Dendritic cell treated with granulocyte-macrophage colony-stimulating factor and Interleukin-4, amounts not matched to agents 40 ng/mL and 50 ng/mL, for 4 days (primary cell): ENCODE data around the gene GPN3.
A peak's percentile ranks its signal among the peaks of the same experiment; 100 is the strongest.
"Not testable (repeated sequence)": the region's sequence is repeated elsewhere in the genome, so short reads cannot be mapped to it uniquely, and the experiment has no call there.

ENCODE experiments used
- H3K27ac Mint-ChIP-seq: one replicate; pipeline ENCODE4 v1.8.0; 2022; ENCODE audit warnings: mild to moderate bottlenecking, mixed read lengths
- H3K27me3 Mint-ChIP-seq: one replicate; pipeline ENCODE4 v1.8.0; 2022; ENCODE audit warnings: mild to moderate bottlenecking, mixed read lengths
- H3K36me3 Mint-ChIP-seq: one replicate; pipeline ENCODE4 v1.8.0; 2022; ENCODE audit warnings: low read depth, mixed read lengths
- H3K4me1 Mint-ChIP-seq: one replicate; pipeline ENCODE4 v1.8.0; 2022; ENCODE audit warnings: low read depth, mixed read lengths
- H3K4me3 Mint-ChIP-seq: one replicate; pipeline ENCODE4 v1.8.0; 2022; ENCODE audit warnings: mild to moderate bottlenecking, moderate library complexity, mixed read lengths
- H3K9me3 Mint-ChIP-seq: one replicate; pipeline ENCODE4 v1.8.0; 2022; ENCODE audit warnings: mixed read lengths
- intact Hi-C: fragments of 100-400 bp; cut with micrococcal nuclease; formaldehyde crosslinking; loops from one replicate; pipeline ENCODE4 v1.15.0; 2022

GPN3 gene

DNA sequence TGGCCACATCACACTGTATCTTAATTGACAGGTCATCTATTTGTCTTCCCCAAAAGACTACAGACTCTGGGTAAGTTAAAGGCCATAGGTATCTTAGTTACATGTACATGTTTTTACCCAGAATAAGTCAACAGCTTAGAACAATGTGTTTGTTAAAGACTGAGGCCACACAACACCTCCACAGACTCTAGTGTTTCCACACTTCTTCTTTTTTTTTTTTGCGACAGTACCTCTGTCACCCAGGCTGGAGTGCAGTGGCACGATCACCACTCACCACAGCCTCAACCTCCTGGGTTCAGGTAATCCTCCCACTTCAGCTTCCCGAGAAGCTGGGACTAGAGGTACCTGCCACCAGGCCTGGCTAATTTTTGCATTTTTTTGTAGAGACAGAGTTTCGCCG is 1.3 kb downstream of the GPN3 start:
- H3K36me3 Mint-ChIP-seq: peaks cover 46% of the 10 kb centered on the region
- H3K4me1 Mint-ChIP-seq: peaks cover 33% of the 10 kb centered on the region
- H3K27me3 Mint-ChIP-seq: no peaks in the 10 kb centered on the region
- no peaks in the 10 kb centered on the region for H3K9me3 Mint-ChIP-seq
- H3K27ac Mint-ChIP-seq: no peak overlapping the region
- intact Hi-C loops: loop anchor here (5.0 to 10.0 kb wide), 3 partner anchors 36 to 218 kb away; partner anchors contain the start of genes HVCN1, RAD9B and VPS29
- H3K4me3 Mint-ChIP-seq: peak overlapping the region; percentile 10

DNA sequence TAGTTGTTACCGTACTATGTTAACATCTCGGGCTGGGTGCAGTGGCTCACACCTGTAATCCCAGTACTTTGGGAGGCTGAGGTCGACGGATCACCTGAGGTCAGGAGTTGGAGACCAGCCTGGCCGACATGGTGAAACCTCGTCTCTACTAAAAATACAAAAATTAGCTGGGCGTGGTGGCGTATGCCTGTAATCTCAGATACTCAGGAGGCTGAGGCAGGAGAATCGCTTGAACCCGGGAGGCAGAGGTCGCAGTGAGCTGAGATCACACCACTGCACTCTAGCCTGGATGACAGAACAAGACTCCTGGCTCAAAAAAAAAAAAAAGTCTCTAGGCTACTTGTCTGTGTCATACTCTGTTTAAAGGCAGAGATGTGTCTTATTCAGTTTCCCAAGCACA is 2.3 kb downstream of the GPN3 start:
- H3K27ac Mint-ChIP-seq, H3K27me3 Mint-ChIP-seq, H3K9me3 Mint-ChIP-seq, H3K4me3 Mint-ChIP-seq: not testable (repeated sequence)
- H3K36me3 Mint-ChIP-seq: peaks cover 56% of the 10 kb centered on the region
- peaks cover 33% of the 10 kb centered on the region for H3K4me1 Mint-ChIP-seq
- intact Hi-C loops: loop anchor here (5.0 to 10.0 kb wide), 3 partner anchors 37 to 219 kb away; partner anchors contain the start of genes HVCN1, RAD9B and VPS29

DNA sequence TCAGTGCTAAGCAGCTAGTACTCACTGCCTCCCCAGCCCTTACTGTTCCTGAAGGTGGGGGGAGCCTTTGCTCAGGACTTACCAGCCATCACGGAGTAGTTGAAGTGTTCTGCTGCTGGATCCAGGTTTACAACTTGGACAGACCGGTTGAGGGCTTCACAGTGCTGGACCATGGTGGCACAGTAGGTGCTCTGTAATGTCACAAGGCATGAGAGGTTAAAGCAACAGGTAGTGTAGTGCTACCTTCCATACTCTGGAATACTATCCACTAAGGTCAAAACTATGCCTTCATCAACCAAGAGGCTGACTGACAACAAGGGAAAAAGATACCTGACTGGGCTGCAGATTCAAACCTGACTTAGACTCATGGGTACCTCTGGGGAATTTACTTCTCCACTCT is 3.0 kb downstream of the GPN3 start:
- Mint-ChIP-seq H3K36me3 (peaks cover 64% of the 10 kb centered on the region), H3K27ac (no peak overlapping the region), H3K27me3 (no peaks in the 10 kb centered on the region), H3K4me1 (peaks cover 31% of the 10 kb centered on the region), H3K4me3 (no peak overlapping the region), H3K9me3 (no peaks in the 10 kb centered on the region)
- intact Hi-C loops: loop anchor here (5.0 to 10.0 kb wide), 3 partner anchors 37 to 220 kb away; partner anchors contain the start of genes HVCN1, RAD9B and VPS29

DNA sequence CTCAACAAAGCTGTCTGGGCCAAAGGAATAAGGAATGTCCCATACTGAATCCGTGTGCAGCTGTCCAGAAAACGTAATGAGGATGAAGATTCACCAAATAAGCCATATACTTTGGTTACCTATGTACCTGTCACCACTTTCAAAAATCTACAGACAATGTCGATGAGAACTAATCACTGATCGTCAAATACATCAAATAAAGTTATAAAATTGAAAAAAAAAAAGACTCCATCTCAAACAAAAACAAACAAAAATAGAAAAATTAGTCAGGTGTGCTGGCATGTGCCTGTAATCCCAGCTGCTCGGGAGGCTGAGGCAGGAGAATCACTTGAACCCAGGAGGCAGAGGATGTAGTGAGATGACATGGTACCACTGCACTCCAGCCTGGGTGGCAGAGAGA is 6.9 kb downstream of the GPN3 start:
- peaks cover 72% of the 10 kb centered on the region for H3K36me3 Mint-ChIP-seq
- H3K27ac Mint-ChIP-seq: not testable (repeated sequence)
- intact Hi-C loops: loop anchor here (10.0 kb wide), 1 partner anchor 224 kb away; the partner anchor contains the start of gene HVCN1

DNA sequence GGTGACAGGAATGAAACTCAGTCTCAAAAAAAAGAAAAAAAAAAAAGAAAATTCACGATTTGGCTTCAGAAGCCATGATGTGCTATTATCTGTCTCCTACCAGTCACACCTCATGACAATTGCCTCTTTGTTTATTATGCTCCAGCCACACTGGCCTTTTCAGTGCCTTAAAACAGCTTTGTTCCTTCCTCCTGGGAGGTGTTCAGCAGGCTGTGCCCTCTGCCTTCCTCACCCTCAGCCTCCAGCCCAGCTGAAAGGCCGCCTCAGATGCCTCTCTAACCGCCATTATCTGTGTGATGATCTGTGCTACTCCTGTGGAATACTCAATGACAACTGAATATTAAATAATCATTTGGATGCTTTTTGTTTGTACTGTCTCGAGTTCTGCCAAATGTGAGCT is 9.3 kb downstream of the GPN3 start:
- peaks cover 55% of the 10 kb centered on the region for H3K36me3 Mint-ChIP-seq
- H3K4me3 Mint-ChIP-seq: no peak overlapping the region
- H3K27me3 Mint-ChIP-seq: no peaks in the 10 kb centered on the region
- H3K9me3 Mint-ChIP-seq: no peaks in the 10 kb centered on the region
- peaks cover 13% of the 10 kb centered on the region for H3K4me1 Mint-ChIP-seq
- intact Hi-C loops: no loop called here
- H3K27ac Mint-ChIP-seq: peak overlapping the region; percentile 7

More for the DNA sequence above, 6.9 kb downstream of the GPN3 start:
- H3K9me3 Mint-ChIP-seq, H3K27me3 Mint-ChIP-seq, H3K4me1 Mint-ChIP-seq, H3K4me3 Mint-ChIP-seq: not testable (repeated sequence)

DNA sequence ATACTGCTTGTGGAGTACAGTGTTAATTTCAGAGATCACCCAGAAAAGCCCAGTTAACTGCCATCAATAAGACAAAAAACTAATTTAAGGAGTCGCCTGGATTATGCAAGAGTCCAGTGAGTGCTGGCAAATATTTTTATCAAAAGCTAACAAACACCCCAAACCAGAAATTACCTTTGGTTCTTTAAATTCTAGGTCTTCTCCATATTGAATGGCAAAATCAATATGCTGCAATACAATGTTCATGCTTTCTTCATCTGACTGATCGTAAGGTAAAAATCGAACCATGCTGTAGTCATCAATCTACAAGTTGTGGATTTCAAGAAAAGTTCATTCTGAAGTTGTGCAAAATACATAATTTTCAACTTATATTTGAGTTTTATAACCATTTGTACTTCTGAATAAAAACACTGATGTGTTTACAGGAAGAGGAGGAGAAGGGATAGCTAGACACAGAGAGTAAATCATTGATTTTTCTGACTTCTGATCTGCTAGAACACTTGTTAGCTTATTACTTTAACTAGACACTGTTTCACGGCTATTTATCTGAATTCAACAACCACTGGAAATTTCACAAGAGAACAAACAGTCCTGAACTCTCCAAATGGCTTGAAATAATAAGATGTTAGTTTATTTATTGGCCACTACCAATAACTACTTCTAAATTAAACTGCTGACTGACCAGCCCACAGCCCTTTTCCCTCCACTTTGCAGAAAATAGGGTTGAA is 14.3 kb downstream of the GPN3 start:
- no peak overlapping the region for H3K4me3 Mint-ChIP-seq
- intact Hi-C loops: loop anchor here (5.0 kb wide), 2 partner anchors 99 to 434 kb away; no protein-coding TSS in a partner anchor
- H3K27me3 Mint-ChIP-seq: no peaks in the 10 kb centered on the region
- no peaks in the 10 kb centered on the region for H3K9me3 Mint-ChIP-seq
- H3K36me3 Mint-ChIP-seq: peaks cover 40% of the 10 kb centered on the region
- no peak overlapping the region for H3K27ac Mint-ChIP-seq
- H3K4me1 Mint-ChIP-seq: peaks cover 41% of the 10 kb centered on the region

DNA sequence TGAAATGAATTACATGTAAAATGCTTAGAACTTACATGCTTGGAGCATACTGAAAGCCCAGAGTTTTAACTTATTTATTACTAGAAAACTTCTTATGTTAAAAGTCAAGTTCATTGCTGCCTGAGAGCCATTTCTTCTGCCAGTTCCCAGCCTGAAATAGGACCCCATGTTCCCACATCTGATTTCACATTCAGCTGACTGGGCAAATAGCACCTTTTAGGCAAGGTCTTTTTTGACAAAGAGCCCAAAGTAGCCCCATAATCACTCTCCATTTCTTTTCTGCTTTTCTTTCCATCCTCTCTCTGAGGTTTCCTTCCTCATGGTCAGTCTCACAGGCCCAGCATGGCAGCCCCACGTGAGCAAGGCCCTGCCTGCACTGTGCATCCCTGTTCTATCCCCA is 16.8 kb downstream of the GPN3 start:
- Mint-ChIP-seq H3K36me3 (peaks cover 62% of the 10 kb centered on the region), H3K4me1 (peaks cover 55% of the 10 kb centered on the region), H3K27me3 (no peaks in the 10 kb centered on the region), H3K27ac (peak overlapping the region; percentile 100), H3K9me3 (no peaks in the 10 kb centered on the region), H3K4me3 (no peak overlapping the region)
- intact Hi-C loops: loop anchor here (2.0 to 5.0 kb wide), 4 partner anchors 18 to 436 kb away; partner anchors contain the start of genes FAM216A and GPN3

DNA sequence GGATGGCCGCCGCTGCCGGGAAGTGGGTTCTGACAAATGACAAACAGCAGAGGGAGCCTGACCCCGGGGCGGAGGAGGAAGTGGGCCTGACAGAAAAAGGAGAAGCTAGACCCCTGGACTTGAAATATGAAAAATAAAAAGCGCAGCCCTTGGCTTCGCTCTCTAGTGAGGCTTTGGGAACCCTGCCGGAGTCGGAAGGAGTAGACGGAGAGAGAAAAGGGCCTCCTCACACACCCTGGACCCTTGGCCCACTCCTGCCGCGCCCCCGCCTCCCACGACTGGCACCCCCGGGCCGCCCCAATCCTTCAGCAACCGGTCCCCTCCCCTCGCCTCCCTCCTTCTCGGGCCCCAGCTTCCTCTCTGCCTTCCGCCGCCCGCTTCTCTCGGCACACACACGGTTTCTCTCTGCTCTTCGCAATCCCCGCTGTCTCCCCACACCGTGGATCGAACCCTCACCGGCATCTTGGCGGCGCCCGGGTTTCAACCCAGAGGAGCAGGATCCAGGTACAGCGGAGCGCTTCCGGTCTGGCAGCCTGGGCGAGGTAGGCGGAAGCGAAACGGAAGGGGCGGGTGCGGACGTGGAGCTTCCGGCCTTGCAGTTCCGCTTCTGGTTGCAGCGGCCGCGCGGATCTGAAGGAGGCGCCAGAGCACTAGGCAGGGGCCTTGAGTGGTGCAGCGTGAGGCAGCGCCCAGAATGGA is 18.1 kb downstream of the GPN3 start, which contains the start of gene ARPC3:
ARPC3 (minus strand) TSS at position 539 of the 699 bp plus-strand sequence; CDS start at position 462, 77 bp downstream.
- H3K9me3 Mint-ChIP-seq: no peaks in the 10 kb centered on the region
- peaks cover 57% of the 10 kb centered on the region for H3K4me1 Mint-ChIP-seq
- peaks cover 72% of the 10 kb centered on the region for H3K36me3 Mint-ChIP-seq
- H3K27ac Mint-ChIP-seq: peak within 1 kb of the TSS; percentile 100
- H3K4me3 Mint-ChIP-seq: peak within 1 kb of the TSS; percentile 100
- intact Hi-C loops: loop anchor here (1.0 to 5.0 kb wide), 5 partner anchors 19 to 437 kb away; partner anchors contain the start of genes FAM216A and GPN3
- no peaks in the 10 kb centered on the region for H3K27me3 Mint-ChIP-seq

DNA sequence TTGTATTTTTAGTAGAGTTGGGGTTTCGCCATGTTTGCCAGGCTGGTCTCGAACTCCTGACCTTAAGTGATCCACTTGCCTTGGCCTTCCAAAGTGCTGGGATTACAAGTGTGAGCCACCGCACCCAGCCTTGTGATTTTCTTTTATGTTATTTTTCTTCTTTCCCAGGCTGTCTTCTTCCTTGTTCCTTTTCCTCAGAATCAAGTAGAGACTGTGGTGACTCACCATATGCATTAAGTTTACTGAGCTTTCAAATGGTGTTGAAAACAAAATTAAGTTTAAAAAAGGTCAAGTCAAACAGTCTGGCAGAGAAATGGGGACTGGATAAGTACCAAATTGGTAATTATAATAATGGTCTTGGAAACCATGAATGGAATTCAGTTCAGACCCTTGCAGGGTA is 23.6 kb downstream of the GPN3 start:
- Mint-ChIP-seq H3K27ac (peak overlapping the region; percentile 27), H3K4me1 (peaks cover 42% of the 10 kb centered on the region), H3K36me3 (peaks cover 94% of the 10 kb centered on the region), H3K9me3 (no peaks in the 10 kb centered on the region), H3K4me3 (no peak overlapping the region), H3K27me3 (no peaks in the 10 kb centered on the region)
- intact Hi-C loops: no loop called here

DNA sequence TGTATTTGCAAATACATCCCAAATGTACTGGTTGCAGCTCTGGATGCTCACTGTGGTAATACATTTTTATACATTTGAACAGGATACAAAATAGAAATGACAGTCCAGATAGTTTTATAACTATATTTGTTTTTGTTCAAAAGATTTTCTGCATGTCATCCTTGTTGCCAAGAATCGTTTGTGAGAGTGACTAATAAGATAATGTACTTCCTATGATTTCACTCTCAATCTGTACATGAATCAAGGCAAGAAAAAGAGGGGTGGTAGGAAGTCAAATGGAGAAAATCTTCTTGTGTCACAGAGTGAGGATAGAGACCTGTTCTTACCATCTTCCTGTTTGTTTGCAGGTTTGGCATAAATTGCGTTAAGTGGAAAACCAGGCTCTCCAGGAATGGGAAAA is 31.8 kb downstream of the GPN3 start:
- Mint-ChIP-seq H3K27ac (no peak overlapping the region), H3K4me3 (no peak overlapping the region), H3K9me3 (no peaks in the 10 kb centered on the region), H3K27me3 (no peaks in the 10 kb centered on the region), H3K4me1 (no peaks in the 10 kb centered on the region), H3K36me3 (peaks cover 76% of the 10 kb centered on the region)
- intact Hi-C loops: no loop called here

DNA sequence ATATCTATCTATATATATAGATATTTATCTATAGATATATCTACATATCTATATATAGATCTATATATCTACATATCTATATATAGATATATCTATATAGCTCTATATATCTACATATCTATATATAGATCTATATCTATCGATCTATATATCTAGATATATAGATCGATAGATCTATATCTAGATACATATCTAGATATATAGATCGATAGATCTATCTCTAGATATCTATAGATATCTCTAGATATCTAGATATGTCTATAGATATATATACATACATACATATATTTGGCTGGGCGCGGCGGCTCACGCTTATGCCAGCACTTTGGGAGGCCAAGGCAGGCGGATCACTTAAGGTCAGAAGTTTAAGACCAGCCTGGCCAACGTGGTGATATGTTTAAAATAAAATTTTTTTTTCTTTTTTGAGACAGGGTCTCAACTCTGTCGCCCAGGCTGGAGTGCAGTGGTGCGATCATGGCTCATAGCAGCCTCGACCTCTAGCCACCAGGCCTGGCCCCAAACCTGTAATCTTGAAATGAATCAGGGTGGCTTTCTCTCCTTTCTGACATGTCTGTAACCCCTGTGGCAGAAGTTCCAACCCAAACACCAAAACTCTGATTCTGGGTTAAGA is 36.0 kb downstream of the GPN3 start:
- H3K4me1 Mint-ChIP-seq: peaks cover 7% of the 10 kb centered on the region
- H3K4me3 Mint-ChIP-seq: no peak overlapping the region
- intact Hi-C loops: no loop called here
- H3K27me3 Mint-ChIP-seq: no peaks in the 10 kb centered on the region
- no peaks in the 10 kb centered on the region for H3K9me3 Mint-ChIP-seq
- peaks cover 35% of the 10 kb centered on the region for H3K36me3 Mint-ChIP-seq
- peak overlapping the region; percentile 93 for H3K27ac Mint-ChIP-seq

DNA sequence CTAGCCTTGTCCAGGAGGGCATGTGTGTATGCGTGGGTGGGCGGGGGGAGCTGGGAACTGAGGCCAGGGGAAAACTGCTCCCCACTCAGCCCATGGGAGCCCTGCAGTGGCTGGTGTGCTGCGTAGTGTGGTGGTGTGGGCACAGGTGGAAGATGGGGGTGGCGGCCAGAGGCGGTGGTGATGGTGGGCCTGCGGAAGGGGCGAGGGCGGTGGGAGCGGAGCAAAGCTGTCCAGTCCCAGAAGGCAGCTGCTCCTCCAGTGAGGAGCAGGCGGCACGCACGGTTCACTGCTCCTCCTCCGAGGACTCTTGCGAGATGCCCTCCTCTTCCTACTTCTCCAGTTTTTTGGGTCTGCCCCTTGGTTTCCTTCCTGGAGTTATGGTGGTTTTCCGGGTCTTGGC is 38.4 kb downstream of the GPN3 start:
- H3K36me3 Mint-ChIP-seq: peaks cover 11% of the 10 kb centered on the region
- H3K27me3 Mint-ChIP-seq, H3K9me3 Mint-ChIP-seq, H3K27ac Mint-ChIP-seq, H3K4me3 Mint-ChIP-seq, H3K4me1 Mint-ChIP-seq, intact Hi-C loops: not testable (repeated sequence)

DNA sequence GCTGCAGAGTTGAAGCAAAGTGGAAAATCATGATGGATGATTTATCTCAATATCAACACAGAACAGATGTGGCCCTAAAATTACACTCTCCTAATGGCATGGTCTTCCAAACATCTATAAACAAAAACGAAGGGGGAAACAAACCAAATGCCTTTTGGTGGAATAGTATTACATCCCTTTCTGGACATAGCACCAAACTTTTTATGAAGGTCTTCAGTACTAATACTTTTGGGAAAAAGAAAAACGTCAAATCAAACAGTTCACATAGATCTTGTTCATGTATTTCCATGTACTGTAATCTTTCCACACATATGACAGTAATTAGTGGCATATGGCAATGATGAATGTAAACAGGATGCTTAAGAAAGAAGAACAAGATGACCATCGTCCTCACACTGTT is 41.7 kb downstream of the GPN3 start:
- Mint-ChIP-seq H3K4me3 (no peak overlapping the region), H3K36me3 (no peaks in the 10 kb centered on the region), H3K4me1 (peaks cover 7% of the 10 kb centered on the region), H3K27me3 (no peaks in the 10 kb centered on the region), H3K9me3 (no peaks in the 10 kb centered on the region), H3K27ac (no peak overlapping the region)
- intact Hi-C loops: no loop called here

DNA sequence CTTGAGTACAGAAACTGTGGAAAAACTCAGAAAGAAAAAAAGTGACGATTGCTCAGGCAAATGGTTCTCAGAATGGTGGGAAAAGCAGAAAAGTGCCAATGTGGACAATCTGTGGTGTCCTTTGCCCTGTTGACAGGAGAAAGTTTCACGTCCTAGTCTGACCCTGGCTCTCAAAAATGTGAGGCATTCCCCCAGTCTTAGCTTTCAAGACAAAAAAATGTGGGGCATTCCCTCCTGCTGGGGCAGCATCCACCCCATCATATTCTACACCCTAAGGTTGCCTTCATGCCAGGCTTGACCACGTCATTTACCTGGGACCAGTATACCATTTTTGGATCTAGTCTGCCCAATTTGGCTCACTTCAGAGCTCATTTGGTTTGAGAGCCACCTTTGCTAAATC is 43.8 kb downstream of the GPN3 start:
- no peaks in the 10 kb centered on the region for H3K4me1 Mint-ChIP-seq
- H3K36me3 Mint-ChIP-seq: no peaks in the 10 kb centered on the region
- intact Hi-C loops: no loop called here
- H3K9me3 Mint-ChIP-seq: no peaks in the 10 kb centered on the region
- no peak overlapping the region for H3K27ac Mint-ChIP-seq
- no peak overlapping the region for H3K4me3 Mint-ChIP-seq
- no peaks in the 10 kb centered on the region for H3K27me3 Mint-ChIP-seq
